GM19193 (cell line): ENCODE results near the gene CACNA2D3.

Experiments used
- POLR2A ChIP-seq: IDR thresholded peaks from 4 replicates; pipeline ENCODE4 v1.6.1; 2011; ENCODE audit not compliant: insufficient read depth, insufficient read length; ENCODE audit errors: extremely low read depth

CACNA2D3 gene

GRCh38 chr3:54773271-54773670 lies 650.9 kb downstream of the CACNA2D3 start:
- no peak for TF ChIP-seq POLR2A

- TF ChIP-seq POLR2A: no peak
Observed at GRCh38 chr3:54776601-54777000, 654.2 kb downstream of the CACNA2D3 start.

- no peak for TF ChIP-seq POLR2A
Observed at GRCh38 chr3:54777141-54777540, 654.8 kb downstream of the CACNA2D3 start.

- no peak for TF ChIP-seq POLR2A
Observed at GRCh38 chr3:54780336-54780735, 658.0 kb downstream of the CACNA2D3 start.

GRCh38 chr3:54781728-54782127 lies 659.4 kb downstream of the CACNA2D3 start:
- TF ChIP-seq POLR2A: no peak

GRCh38 chr3:54783611-54784010 lies 661.3 kb downstream of the CACNA2D3 start:
- TF ChIP-seq POLR2A: no peak

GRCh38 chr3:54784021-54784420 lies 661.7 kb downstream of the CACNA2D3 start:
- no peak for TF ChIP-seq POLR2A

GRCh38 chr3:54785976-54786375 lies 663.6 kb downstream of the CACNA2D3 start:
- no peak for TF ChIP-seq POLR2A

GRCh38 chr3:54790051-54790450 lies 667.7 kb downstream of the CACNA2D3 start:
- no peak for TF ChIP-seq POLR2A

GRCh38 chr3:54791501-54792156 lies 669.3 kb downstream of the CACNA2D3 start:
- TF ChIP-seq POLR2A: no peak

- no peak for TF ChIP-seq POLR2A
Observed at GRCh38 chr3:54792584-54792983, 670.2 kb downstream of the CACNA2D3 start.

GRCh38 chr3:54793171-54793570 lies 670.8 kb downstream of the CACNA2D3 start:
- TF ChIP-seq POLR2A: no peak

- no peak for TF ChIP-seq POLR2A
Observed at GRCh38 chr3:54797111-54797510, 674.8 kb downstream of the CACNA2D3 start.

- no peak for TF ChIP-seq POLR2A
Observed at GRCh38 chr3:54800478-54800877, 678.1 kb downstream of the CACNA2D3 start.

- TF ChIP-seq POLR2A: no peak
Observed at GRCh38 chr3:54801977-54802376, 679.6 kb downstream of the CACNA2D3 start.

GRCh38 chr3:54810401-54810800 lies 688.0 kb downstream of the CACNA2D3 start:
- TF ChIP-seq POLR2A: no peak

- no peak for TF ChIP-seq POLR2A
Observed at GRCh38 chr3:54814224-54814623, 691.9 kb downstream of the CACNA2D3 start.
